Central memory CD8-positive, alpha-beta T cell (primary cell): ENCODE measurements around the gene MUC5B.

Experiments
- ATAC-seq: fragments of 150-1000 bp; cut with Tn5 transposase; replicated peaks from 2 replicates; pipeline ENCODE4 v1.10.0; 2022; ENCODE audit warnings: mild to moderate bottlenecking, moderate FRiP score, moderate number of reproducible peaks; ENCODE audit not compliant: poor library complexity, severe bottlenecking; ENCODE audit errors: extremely low read depth
- DNase-seq, 2 donors: peaks; one replicate each; pipeline ENCODE4 v3.0.0; 2021; ENCODE audit warnings: low spot score in 2 of 2
- H3K27ac Mint-ChIP-seq: one replicate; pipeline ENCODE4 v1.8.0; 2022; ENCODE audit warnings: low read depth, mild to moderate bottlenecking, moderate library complexity, mixed read lengths
- H3K27me3 Mint-ChIP-seq: one replicate; pipeline ENCODE4 v1.8.0; 2022; ENCODE audit warnings: mixed read lengths
- H3K36me3 Mint-ChIP-seq: one replicate; pipeline ENCODE4 v1.8.0; 2022; ENCODE audit warnings: mild to moderate bottlenecking, moderate library complexity, mixed read lengths; ENCODE audit not compliant: insufficient read depth
- H3K4me1 Mint-ChIP-seq: one replicate; pipeline ENCODE4 v1.8.0; 2022; ENCODE audit warnings: mixed read lengths
- H3K4me3 Mint-ChIP-seq: one replicate; pipeline ENCODE4 v1.8.0; 2022; ENCODE audit warnings: mild to moderate bottlenecking, moderate library complexity, mixed read lengths
- H3K9me3 Mint-ChIP-seq: one replicate; pipeline ENCODE4 v1.8.0; 2022; ENCODE audit warnings: mixed read lengths

Gene MUC5B

DNA sequence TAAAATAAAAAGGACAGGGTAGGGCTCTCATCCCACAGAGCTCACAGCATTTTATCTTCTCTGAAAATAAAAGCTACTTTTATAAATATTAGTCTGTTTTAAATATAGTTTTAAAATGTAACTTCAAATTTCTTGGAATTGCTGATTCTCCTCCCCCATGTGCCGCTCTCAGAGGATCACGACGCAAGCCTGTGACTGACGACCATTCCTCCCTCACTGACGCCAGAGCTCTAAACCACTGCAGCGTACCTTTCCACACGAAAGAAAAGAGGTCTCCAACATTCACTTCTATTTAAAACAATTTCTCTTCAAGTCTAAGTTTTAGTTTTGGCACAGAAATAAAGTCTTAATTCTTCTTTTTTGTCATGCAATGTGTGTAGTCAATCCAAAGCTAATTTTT lies 77.3 kb downstream of the MUC5B start:
- Mint-ChIP-seq H3K27me3 (no peaks in the 10 kb centered on the region), H3K4me3 (no peak overlapping the region), H3K4me1 (peaks cover 16% of the 10 kb centered on the region), H3K9me3 (no peaks in the 10 kb centered on the region), H3K27ac (no peak overlapping the region), H3K36me3 (peaks cover 17% of the 10 kb centered on the region)
- ATAC-seq = no peak
- DNase-seq = no peak

DNA sequence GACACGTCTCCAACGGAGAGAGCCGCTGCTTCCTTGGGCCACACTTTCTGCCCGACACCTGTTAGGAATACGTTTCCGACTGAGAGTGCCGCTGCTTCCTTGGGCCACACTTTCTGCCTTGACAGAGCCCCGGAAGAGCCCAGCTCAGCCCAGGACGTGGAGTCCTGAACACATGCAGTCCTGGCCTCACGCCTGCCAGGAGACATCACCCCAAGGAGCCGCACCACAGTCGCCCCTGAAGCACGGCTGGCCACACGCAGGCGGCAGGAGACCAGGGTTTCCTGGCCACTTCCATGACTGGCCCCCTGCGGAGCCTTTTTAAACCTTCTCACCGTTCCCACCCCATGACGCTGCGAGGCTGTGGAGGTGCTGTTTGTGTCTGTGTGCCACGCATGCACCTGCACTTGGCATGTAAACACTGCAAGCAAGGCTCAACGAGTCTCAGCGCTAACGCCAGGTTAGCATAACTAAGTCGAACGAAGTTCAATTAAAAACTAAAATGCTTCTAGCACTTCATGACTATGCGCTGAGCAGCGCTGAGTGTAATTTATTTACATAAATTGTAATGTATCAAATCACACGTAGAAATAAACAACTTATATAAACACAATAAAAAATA lies 77.8 kb downstream of the MUC5B start:
- Mint-ChIP-seq H3K27ac (no peak overlapping the region), H3K4me1 (peaks cover 16% of the 10 kb centered on the region), H3K9me3 (no peaks in the 10 kb centered on the region), H3K4me3 (no peak overlapping the region), H3K27me3 (no peaks in the 10 kb centered on the region), H3K36me3 (peaks cover 20% of the 10 kb centered on the region)
- ATAC-seq = no peak
- no peak for DNase-seq

DNA sequence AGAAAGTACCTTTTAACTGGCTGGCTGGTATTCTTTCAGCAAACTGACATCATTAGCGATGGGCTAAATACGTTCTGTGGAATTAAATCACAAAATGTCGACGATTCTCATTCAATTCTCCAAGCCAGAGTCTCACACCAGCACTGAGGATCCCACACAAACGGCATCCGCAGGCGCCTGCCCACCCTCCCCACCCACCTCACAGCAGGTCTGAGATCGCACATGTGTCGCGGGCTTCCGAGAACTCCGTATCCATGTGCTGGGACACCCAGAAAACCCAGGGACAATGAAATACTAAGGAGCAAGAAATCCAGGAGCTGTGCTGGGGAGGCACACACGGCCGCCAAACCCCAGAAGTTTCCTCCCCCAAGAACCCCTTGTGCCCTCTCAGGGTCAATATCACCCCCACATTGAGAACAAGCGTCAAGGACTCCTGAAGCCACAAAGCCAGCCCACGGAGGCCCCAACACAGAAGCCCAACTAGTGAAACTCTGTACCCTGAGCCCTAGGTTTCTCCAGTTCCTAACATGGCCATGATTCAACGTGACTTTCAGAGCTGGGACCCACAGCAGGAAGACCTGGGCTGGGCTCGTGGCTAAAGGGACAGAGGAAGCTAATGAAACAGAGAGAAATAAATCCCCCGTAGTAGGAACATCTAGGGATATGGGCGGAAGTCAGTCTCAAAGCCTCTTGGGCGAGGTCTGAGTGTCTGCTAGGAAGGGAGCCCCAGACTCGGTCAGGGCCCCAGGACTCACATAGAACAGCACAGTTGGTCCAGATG lies 78.5 kb downstream of the MUC5B start:
- ATAC-seq = no peak
- H3K27ac Mint-ChIP-seq = no peak overlapping the region
- H3K36me3 Mint-ChIP-seq = peaks cover 17% of the 10 kb centered on the region
- H3K27me3 Mint-ChIP-seq = no peaks in the 10 kb centered on the region
- H3K4me3 Mint-ChIP-seq = no peak overlapping the region
- no peak for DNase-seq
- no peaks in the 10 kb centered on the region for H3K9me3 Mint-ChIP-seq
- peaks cover 16% of the 10 kb centered on the region for H3K4me1 Mint-ChIP-seq

DNA sequence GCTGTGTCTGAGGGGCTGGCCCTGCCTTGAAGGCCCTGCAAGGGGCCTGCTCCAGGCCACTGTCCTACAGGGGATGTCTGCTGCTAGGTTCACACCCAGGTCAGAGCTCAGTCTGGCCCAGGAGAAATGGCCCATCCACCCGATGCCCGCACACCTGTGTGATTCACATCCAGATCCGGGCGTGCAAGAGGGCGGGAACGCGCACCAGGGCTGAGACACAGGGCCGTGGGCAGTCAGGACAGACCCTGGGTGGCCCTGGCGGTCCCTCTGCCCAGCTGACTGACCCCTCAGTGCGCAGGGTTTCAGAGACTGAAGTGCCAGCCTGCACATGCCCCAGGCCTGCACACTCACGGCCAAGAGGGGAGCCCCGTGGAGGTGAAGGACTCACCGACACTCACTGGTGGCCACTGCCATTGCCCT lies 79.2 kb downstream of the MUC5B start:
- DNase-seq (no peak), ATAC-seq (no peak)
- Mint-ChIP-seq H3K4me1 (peaks cover 21% of the 10 kb centered on the region), H3K9me3 (no peaks in the 10 kb centered on the region), H3K36me3 (peaks cover 20% of the 10 kb centered on the region), H3K27ac (no peak overlapping the region), H3K4me3 (no peak overlapping the region), H3K27me3 (no peaks in the 10 kb centered on the region)

DNA sequence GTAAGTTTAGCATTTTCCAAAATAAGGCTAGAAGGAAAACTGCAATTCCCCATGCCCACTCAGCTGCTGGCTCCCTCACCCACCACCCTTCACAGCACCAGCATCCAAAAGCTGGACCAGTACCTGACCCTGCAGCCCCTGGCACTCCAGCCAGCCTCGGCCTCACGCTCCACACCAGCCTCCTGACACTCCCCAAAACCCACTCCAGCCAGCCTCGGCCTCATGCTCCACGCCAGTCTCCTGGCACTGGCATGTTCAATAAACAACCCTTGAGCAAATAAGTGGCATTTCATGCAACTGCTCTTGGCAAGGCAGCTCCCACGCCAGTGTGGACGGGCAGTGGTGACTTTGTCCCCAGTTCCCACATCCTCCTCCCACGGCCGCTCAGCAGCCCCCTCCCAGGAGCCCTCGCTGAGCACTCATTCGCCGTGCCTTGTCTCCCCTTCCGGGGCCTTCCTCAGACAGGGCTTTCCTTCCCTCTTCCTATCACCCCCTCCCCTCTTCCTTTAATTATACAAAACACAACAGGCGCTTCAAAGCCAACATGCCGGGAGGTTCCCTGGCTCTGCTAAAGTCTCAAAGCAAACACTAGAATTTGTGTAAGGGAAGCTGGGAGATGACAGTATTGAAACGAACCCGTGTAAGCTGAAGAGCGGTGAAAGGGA lies 79.7 kb downstream of the MUC5B start:
- Mint-ChIP-seq H3K27ac (no peak overlapping the region), H3K4me1 (peaks cover 26% of the 10 kb centered on the region), H3K4me3 (no peak overlapping the region), H3K27me3 (no peaks in the 10 kb centered on the region), H3K36me3 (peaks cover 20% of the 10 kb centered on the region), H3K9me3 (no peaks in the 10 kb centered on the region)
- DNase-seq (peak in 1 of 2 donors; percentile 8), ATAC-seq (no peak)

DNA sequence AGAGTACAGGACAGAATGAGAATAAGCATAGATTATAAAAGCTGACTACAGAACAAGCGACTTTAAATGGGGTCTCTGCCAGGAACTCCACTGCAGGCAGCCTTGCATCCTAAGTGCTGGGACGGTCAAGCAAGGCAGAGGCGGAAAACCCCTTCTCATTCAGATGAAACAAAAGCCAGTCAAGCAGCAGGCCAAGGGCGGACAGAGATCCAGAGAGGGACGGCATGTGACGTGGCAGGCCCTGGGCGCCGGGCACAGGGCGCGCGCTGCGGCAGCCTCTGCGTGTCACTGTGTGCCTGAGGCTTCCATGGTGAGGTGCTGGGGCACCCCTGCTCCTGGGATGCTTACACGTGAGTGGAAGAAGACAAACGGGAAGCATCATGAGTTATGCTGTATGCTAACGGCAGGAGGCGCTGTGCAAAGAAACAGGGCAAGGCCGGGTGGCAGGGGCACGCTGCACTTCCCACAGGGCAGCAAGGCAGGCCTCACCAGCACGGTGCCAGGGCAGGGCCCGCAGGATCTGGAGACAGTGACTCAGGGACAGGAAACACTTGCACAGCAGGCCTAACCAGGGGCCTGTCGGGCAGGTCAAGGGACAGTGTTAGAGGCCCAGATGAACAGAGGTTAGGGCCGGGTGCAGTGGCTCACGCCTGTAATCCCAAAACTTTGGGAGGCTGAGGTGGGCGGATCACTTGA lies 80.4 kb downstream of the MUC5B start:
- no peaks in the 10 kb centered on the region for H3K9me3 Mint-ChIP-seq
- H3K27me3 Mint-ChIP-seq = no peaks in the 10 kb centered on the region
- H3K36me3 Mint-ChIP-seq = peaks cover 20% of the 10 kb centered on the region
- DNase-seq (peak in 1 of 2 donors; percentile 11), ATAC-seq (no peak)
- H3K27ac Mint-ChIP-seq = no peak overlapping the region
- peaks cover 30% of the 10 kb centered on the region for H3K4me1 Mint-ChIP-seq
- H3K4me3 Mint-ChIP-seq = no peak overlapping the region

DNA sequence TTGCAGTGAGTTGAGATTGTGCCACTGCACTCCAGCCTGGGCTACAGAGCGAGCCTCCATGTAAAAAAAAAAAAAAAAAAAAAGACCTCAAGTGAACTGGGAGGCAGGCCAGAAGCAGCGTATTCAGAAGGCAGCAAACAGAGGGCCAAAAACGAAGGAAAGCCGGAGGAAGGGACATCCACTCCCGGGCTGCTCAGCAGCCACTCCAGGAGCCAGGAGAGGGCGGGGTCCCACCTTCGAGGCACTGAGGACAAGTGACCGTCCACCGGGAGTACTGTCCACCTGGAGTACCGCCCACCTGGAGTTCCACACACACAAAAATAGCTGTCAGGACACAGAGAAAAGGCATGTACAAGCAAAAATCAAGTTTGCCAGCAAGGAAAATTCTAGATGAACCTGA lies 81.1 kb downstream of the MUC5B start:
- Mint-ChIP-seq H3K4me3 (no peak overlapping the region), H3K27me3 (no peaks in the 10 kb centered on the region), H3K27ac (no peak overlapping the region), H3K4me1 (peaks cover 34% of the 10 kb centered on the region), H3K9me3 (no peaks in the 10 kb centered on the region), H3K36me3 (peaks cover 15% of the 10 kb centered on the region)
- DNase-seq (peak in 1 of 2 donors; percentile 8), ATAC-seq (no peak)

DNA sequence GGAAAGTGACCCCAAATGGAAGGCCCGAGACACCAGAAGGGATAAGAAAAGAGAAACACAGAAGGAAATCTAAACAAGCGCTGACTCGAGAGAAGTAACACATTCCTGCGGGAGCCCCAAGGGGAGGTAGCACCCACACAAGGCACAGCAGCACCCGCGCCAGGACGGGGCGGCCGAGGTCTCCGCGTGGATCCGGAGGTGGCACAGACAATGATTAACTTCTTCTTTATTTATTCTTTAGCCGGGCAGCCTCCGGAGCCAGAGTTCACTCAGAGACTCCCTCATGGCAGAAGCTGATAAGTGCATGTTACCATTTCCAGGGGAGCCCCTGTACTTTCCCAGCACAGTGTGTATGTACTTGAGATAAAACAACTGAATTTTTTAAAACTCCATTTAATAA lies 81.5 kb downstream of the MUC5B start:
- no peak for ATAC-seq
- H3K36me3 Mint-ChIP-seq = peaks cover 13% of the 10 kb centered on the region
- H3K9me3 Mint-ChIP-seq = no peaks in the 10 kb centered on the region
- no peak overlapping the region for H3K27ac Mint-ChIP-seq
- peaks cover 34% of the 10 kb centered on the region for H3K4me1 Mint-ChIP-seq
- DNase-seq = no peak
- H3K27me3 Mint-ChIP-seq = no peaks in the 10 kb centered on the region
- H3K4me3 Mint-ChIP-seq = no peak overlapping the region

DNA sequence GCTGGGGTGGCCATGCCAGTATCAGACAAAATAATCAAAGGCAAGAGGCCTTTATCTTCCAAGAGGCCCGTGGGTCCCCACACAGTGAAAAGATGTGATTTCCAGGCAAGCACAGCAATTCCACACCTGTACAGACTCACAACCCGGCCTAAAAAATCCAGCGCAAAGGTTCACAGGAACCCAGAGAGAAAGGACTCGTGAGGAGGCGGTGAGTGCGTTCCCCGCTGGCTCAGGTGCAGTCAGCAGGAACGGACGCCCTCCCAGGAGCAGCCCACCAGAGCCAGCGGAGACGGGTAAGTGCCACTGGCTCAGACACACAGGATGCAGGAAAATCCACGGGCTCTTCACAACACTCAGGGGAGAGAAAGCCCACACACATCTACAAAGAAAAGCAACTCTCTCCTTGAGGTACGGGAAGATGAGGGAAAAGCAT lies 82.2 kb downstream of the MUC5B start:
- peaks cover 15% of the 10 kb centered on the region for H3K36me3 Mint-ChIP-seq
- H3K9me3 Mint-ChIP-seq = no peaks in the 10 kb centered on the region
- H3K4me1 Mint-ChIP-seq = peaks cover 34% of the 10 kb centered on the region
- H3K4me3 Mint-ChIP-seq = no peak overlapping the region
- no peaks in the 10 kb centered on the region for H3K27me3 Mint-ChIP-seq
- no peak overlapping the region for H3K27ac Mint-ChIP-seq
- ATAC-seq = no peak
- DNase-seq = peak in 1 of 2 donors; percentile 8

DNA sequence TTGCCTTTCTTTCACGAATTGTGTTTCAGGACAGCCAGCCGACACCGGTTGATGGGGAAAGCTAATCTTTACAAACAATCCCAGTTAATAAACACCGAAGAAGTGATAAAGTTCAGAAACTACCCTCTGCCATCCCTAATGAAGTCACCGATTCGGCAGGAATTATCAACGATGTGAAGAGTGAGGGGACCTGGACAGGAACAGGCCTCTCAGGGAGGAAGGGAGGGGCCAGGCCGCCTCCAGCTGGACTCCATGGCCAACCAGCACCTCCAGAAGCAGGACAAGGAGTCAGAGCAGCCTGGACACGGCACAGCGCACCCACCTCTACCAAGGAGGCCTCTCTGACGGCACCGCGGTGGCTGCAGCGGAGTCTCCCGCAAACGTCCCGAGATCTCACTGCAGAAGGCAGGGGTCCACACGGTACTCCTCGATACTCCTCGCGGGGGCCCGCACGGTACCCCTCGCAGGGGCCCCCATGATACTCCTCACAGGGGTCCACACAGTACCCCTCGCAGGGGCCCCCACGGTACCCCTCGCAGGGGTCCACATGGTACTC lies 82.7 kb downstream of the MUC5B start:
- Mint-ChIP-seq H3K36me3 (peaks cover 18% of the 10 kb centered on the region), H3K27ac (no peak overlapping the region), H3K4me3 (no peak overlapping the region), H3K9me3 (no peaks in the 10 kb centered on the region), H3K27me3 (no peaks in the 10 kb centered on the region), H3K4me1 (peaks cover 38% of the 10 kb centered on the region)
- no peak for ATAC-seq
- DNase-seq = peak in 1 of 2 donors; percentile 12

DNA sequence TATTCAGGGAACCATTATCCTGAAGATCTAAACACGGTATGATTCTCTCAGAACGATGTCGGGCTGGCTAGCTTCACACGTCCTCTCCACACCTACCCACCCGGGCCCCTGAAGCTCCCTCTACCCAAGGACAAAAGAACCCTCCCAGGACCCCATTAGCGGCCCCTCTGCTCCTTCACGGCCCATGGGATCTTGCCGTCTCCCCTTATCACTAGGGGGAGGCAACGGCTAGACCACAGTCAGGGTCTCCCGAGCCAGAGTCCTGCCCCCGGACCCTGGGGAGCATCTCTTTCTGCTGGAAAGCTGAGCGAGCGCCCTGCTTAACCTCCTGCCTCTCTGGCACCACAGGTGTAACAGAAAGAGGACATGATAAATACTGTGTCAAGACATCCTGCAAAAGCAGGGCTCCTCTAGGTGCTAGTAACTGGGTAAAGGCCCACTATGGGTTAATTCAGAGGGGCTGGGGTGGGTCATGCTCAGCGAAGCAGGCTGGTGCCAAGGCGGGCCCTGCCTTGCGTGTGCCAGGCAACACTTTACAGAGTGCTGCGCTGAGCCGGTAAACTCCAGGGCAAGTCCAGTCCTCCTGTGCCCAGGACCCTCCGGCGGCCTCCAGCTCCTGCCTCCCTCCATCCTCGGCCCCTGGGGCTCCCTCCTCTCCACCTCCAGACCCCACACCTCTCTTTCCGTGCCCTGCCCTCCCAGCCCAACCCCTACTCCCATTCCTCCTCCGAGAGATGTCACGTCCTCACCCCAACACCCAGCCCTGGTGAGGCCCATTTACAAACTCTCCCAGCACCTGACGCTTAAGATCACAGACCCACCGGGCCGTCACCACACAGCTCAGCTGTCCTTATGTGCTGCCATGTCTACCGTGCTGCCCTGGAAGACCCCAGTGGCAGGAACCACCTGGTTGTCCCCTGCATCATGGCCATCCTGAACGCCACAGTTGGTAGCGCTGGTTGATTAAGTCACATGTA lies 83.6 kb downstream of the MUC5B start:
- peaks cover 26% of the 10 kb centered on the region for H3K36me3 Mint-ChIP-seq
- H3K27me3 Mint-ChIP-seq = no peaks in the 10 kb centered on the region
- peak in 1 of 2 donors; percentile 8 for DNase-seq
- no peak for ATAC-seq
- no peaks in the 10 kb centered on the region for H3K9me3 Mint-ChIP-seq
- H3K4me1 Mint-ChIP-seq = peaks cover 44% of the 10 kb centered on the region
- no peak overlapping the region for H3K27ac Mint-ChIP-seq
- peak overlapping the region; percentile 77 for H3K4me3 Mint-ChIP-seq
